GM12892 (cell line): Measurements from ENCODE around the gene THBS1.

Experiments
- POLR2A ChIP-seq: IDR thresholded peaks from 2 replicates; pipeline ENCODE4 v1.6.1; 2011; ENCODE audit warnings: low read depth, low read length, control low read depth
- POLR2AphosphoS5 ChIP-seq: IDR thresholded peaks from 2 replicates; pipeline ENCODE4 v1.6.1; 2011; ENCODE audit warnings: low read depth, low read length, control low read depth
- TAF1 ChIP-seq: IDR thresholded peaks from 2 replicates; pipeline ENCODE4 v1.6.1; 2011; ENCODE audit warnings: low read depth, mild to moderate bottlenecking, control low read depth, low read length, borderline replicate concordance

DNA sequence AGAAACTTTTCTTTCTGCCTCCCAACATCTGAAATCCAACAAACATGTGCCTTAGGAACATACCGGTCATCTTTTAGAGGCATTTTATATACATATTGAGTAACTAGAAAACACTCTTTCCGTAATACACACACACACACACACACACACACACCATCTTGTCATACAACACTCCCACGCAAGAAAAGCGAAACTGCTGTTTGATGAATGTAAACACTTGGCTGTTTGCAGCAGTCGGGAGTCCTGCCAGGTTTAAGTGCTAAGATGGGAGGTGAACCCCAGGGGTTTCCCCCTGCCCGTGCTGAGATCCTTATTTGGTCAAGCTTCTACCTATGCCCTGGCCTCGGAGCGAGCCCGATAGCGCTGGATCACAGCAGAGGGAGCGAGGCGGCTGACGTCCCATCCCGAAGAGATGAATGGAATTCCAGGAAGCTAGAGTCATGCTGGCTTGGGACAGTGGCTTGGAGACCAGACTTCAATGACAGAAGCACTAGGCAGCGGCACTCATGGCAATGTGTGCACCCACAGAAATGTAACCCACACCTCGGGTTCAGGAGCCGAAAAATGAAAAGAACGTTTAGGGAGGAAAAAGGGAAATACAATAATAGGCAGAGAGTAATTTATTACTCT is 1.3 kb upstream of the THBS1 start:
- TF ChIP-seq TAF1 (no peak), POLR2AphosphoS5 (no peak), POLR2A (no peak)
